Mesothelial cell of epicardium (in vitro differentiated cells): ENCODE data around the gene MIPEP. TPM values are rescaled to one million over a fixed set of nuclear protein-coding genes. Genes with fewer than 3 reads are reported as not detected.

Experiments used
- DNase-seq, 2 experiments: peaks; one replicate each; pipeline ENCODE4 v3.0.0; 2021; ENCODE audit warnings: low spot score in 2 of 2; ENCODE audit not compliant: unreplicated experiment in 2 of 2
- H3K27ac Mint-ChIP-seq: 2 replicates; pipeline ENCODE4 v1.8.0; 2021; ENCODE audit warnings: mixed read lengths
- H3K27me3 Mint-ChIP-seq: 2 replicates; pipeline ENCODE4 v1.8.0; 2021; ENCODE audit warnings: low read depth, mixed read lengths
- H3K36me3 Mint-ChIP-seq: 2 replicates; pipeline ENCODE4 v1.8.0; 2021; ENCODE audit warnings: mixed read lengths
- H3K4me1 Mint-ChIP-seq: 2 replicates; pipeline ENCODE4 v1.8.0; 2021; ENCODE audit warnings: mixed read lengths
- H3K4me3 Mint-ChIP-seq: 2 replicates; pipeline ENCODE4 v1.8.0; 2021; ENCODE audit warnings: mild to moderate bottlenecking, moderate library complexity, mixed read lengths
- H3K9me3 Mint-ChIP-seq: 2 replicates; pipeline ENCODE4 v1.8.0; 2021; ENCODE audit warnings: mixed read lengths
- CTCF ChIP-seq: fragments of 200-600 bp; sonication (generic); IDR thresholded peaks from one replicate; pipeline ENCODE4 v1.5.0; 2021; ENCODE audit warnings: antibody characterized with exemption; ENCODE audit not compliant: unreplicated experiment
- total RNA-seq: library from RNA; stranded (reverse); gene quantifications from 3 replicates; pipeline ENCODE4 v1.2.1, GENCODE V29; 2021

MIPEP gene
- total RNA-seq, 1 donor from 2014 or later: 13.1 TPM

GRCh38 chr13:23771552-23771951 lies 117.6 kb downstream of the MIPEP start:
- Mint-ChIP-seq H3K27ac (peak overlapping the region; percentile 87), H3K36me3 (no peaks in the 10 kb centered on the region), H3K27me3 (no peaks in the 10 kb centered on the region), H3K9me3 (no peaks in the 10 kb centered on the region), H3K4me1 (peaks cover 54% of the 10 kb centered on the region), H3K4me3 (no peak overlapping the region)
- TF ChIP-seq CTCF: no peak
- no peak for DNase-seq

GRCh38 chr13:23770973-23771372 lies 118.2 kb downstream of the MIPEP start:
- Mint-ChIP-seq H3K36me3 (no peaks in the 10 kb centered on the region), H3K4me3 (no peak overlapping the region), H3K27ac (peak overlapping the region; percentile 62), H3K27me3 (no peaks in the 10 kb centered on the region), H3K9me3 (no peaks in the 10 kb centered on the region), H3K4me1 (peaks cover 49% of the 10 kb centered on the region)
- no peak for TF ChIP-seq CTCF
- no peak for DNase-seq

- Mint-ChIP-seq H3K27me3 (no peaks in the 10 kb centered on the region), H3K9me3 (no peaks in the 10 kb centered on the region), H3K27ac (peak overlapping the region; percentile 80), H3K36me3 (no peaks in the 10 kb centered on the region), H3K4me1 (peaks cover 45% of the 10 kb centered on the region), H3K4me3 (no peak overlapping the region)
- DNase-seq: no peak
- no peak for TF ChIP-seq CTCF
Observed at GRCh38 chr13:23770428-23770827, 118.8 kb downstream of the MIPEP start.

- Mint-ChIP-seq H3K27ac (peak overlapping the region; percentile 22), H3K9me3 (no peaks in the 10 kb centered on the region), H3K4me3 (no peak overlapping the region), H3K4me1 (peaks cover 41% of the 10 kb centered on the region), H3K27me3 (no peaks in the 10 kb centered on the region), H3K36me3 (no peaks in the 10 kb centered on the region)
- no peak for DNase-seq
- TF ChIP-seq CTCF: no peak
Observed at GRCh38 chr13:23769401-23769800, 119.8 kb downstream of the MIPEP start.

- peaks cover 51% of the 10 kb centered on the region for H3K4me1 Mint-ChIP-seq
- TF ChIP-seq CTCF: no peak
- no peak overlapping the region for H3K27ac Mint-ChIP-seq
Observed at GRCh38 chr13:23767838-23768237, 121.4 kb downstream of the MIPEP start.

GRCh38 chr13:23766939-23767338 lies 122.3 kb downstream of the MIPEP start:
- H3K27me3 Mint-ChIP-seq: no peaks in the 10 kb centered on the region
- H3K4me3 Mint-ChIP-seq: no peak overlapping the region
- TF ChIP-seq CTCF: no peak
- H3K27ac Mint-ChIP-seq: no peak overlapping the region
- no peak for DNase-seq
- no peaks in the 10 kb centered on the region for H3K36me3 Mint-ChIP-seq
- H3K4me1 Mint-ChIP-seq: peaks cover 49% of the 10 kb centered on the region
- H3K9me3 Mint-ChIP-seq: no peaks in the 10 kb centered on the region

More at GRCh38 chr13:23767838-23768237, 121.4 kb downstream of the MIPEP start:
- no peaks in the 10 kb centered on the region for H3K36me3 Mint-ChIP-seq
- no peak overlapping the region for H3K4me3 Mint-ChIP-seq
- no peak for DNase-seq
- H3K9me3 Mint-ChIP-seq: no peaks in the 10 kb centered on the region
- H3K27me3 Mint-ChIP-seq: no peaks in the 10 kb centered on the region
